Panc1 (cell line): ENCODE measurements around the gene FSTL4. TPM values are rescaled to one million over a fixed set of nuclear protein-coding genes. Genes with fewer than 3 reads are reported as not detected.

Experiments
- ATAC-seq: fragments of 200-7000 bp; cut with Tn5 transposase; 2 replicates; pipeline ENCODE4 v1.9.1; 2020; ENCODE audit warnings: mild to moderate bottlenecking, moderate library complexity
- BruUV-seq: library from RNA; stranded (reverse); fragments of 400-500 nt; replicated peaks from 2 replicates; lab custom pipeline; 2021; lab: Mats Ljungman, UMichigan
- CTCF ChIA-PET: fragments of 300-600 bp; sonication (Branson Sonifier 250); formaldehyde crosslinking; loops from one replicate; lab custom pipeline; 2022; ENCODE audit warnings: antibody characterized with exemption; lab: Charles Lee
- POLR2A ChIA-PET: fragments of 300-600 bp; sonication (Branson Sonifier 250); formaldehyde crosslinking; loops from one replicate; lab custom pipeline; 2022; ENCODE audit warnings: antibody characterized with exemption; lab: Charles Lee
- DNase-seq: peaks from one replicate; pipeline ENCODE4 v3.0.0-alpha.2; 2010; ENCODE audit warnings: low read depth, low spot score
- H3K27ac ChIP-seq: 2 replicates; pipeline ENCODE4 v1.5.1; 2011; ENCODE audit warnings: mild to moderate bottlenecking, low read length, inconsistent platforms
- H3K27me3 ChIP-seq: fragments of 200-500 bp; sonication (Bioruptor generic); 2 replicates; pipeline ENCODE4 v1.6.0; 2014; ENCODE audit warnings: low read length, inconsistent platforms; ENCODE audit not compliant: control insufficient read depth, insufficient read depth
- H3K36me3 ChIP-seq: fragments of 200-500 bp; sonication (Bioruptor generic); 2 replicates; pipeline ENCODE4 v1.5.1; 2014; ENCODE audit warnings: inconsistent platforms, mild to moderate bottlenecking, low read length, moderate library complexity; ENCODE audit not compliant: control insufficient read depth, insufficient read depth
- H3K4me1 ChIP-seq: 2 replicates; pipeline ENCODE4 v1.5.1; 2011; ENCODE audit warnings: inconsistent platforms, mild to moderate bottlenecking, low read length, moderate library complexity; ENCODE audit not compliant: control insufficient read depth, insufficient read depth
- H3K4me3 ChIP-seq, 2 experiments: 2 replicates each; pipeline ENCODE4 v1.5.1; 2011 to 2012; ENCODE audit warnings: low read depth in 2 of 2, low read length in 2 of 2, mild to moderate bottlenecking in 2 of 2, inconsistent platforms in 1 of 2, moderate library complexity in 1 of 2
- H3K9me3 ChIP-seq: fragments of 200-500 bp; sonication (Bioruptor generic); 2 replicates; pipeline ENCODE4 v1.5.1; 2014; ENCODE audit warnings: low read depth, mild to moderate bottlenecking, inconsistent platforms, low read length, moderate library complexity; ENCODE audit not compliant: control insufficient read depth, insufficient read depth
- POLR2AphosphoS5 ChIP-seq: IDR thresholded peaks from 2 replicates; pipeline ENCODE4 v1.6.1; 2012; ENCODE audit warnings: mild to moderate bottlenecking, low read depth, low read length, moderate library complexity
- SIN3A ChIP-seq: IDR thresholded peaks from 2 replicates; pipeline ENCODE4 v1.6.1; 2012; ENCODE audit warnings: low read depth, mild to moderate bottlenecking, low read length, moderate library complexity, borderline replicate concordance; ENCODE audit not compliant: insufficient read depth
- TCF7L2 ChIP-seq: IDR thresholded peaks from 2 replicates; pipeline ENCODE4 v1.6.1; 2011; ENCODE audit warnings: mild to moderate bottlenecking, low read depth, low read length, inconsistent platforms
- in situ Hi-C: cut with HindIII; loops from 2 replicates; pipeline ENCODE4 v1.10.0; 2016; ENCODE audit warnings: low sequenced_read_pairs, low pct_unique_long_range_greater_than_20kb
- intact Hi-C: fragments of 100-400 bp; cut with micrococcal nuclease; formaldehyde crosslinking; loops from one replicate; pipeline ENCODE4 v1.10.0; 2022; ENCODE audit not compliant: unreplicated experiment
- total RNA-seq: library from RNA; stranded (reverse); gene quantifications from one replicate; pipeline ENCODE4 v1.2.1, GENCODE V29; 2021; ENCODE audit not compliant: unreplicated experiment
- TF ChIP-seq, protein P1 (sequence below): fragments of 450-650 bp; IDR thresholded peaks from 2 replicates; pipeline ENCODE4 v1.5.1; 2017; ENCODE audit warnings: mild to moderate bottlenecking
- TF ChIP-seq, protein P2 (sequence below), 2 experiments: IDR thresholded peaks; 2 replicates each; pipeline ENCODE4 v1.6.1; 2011 to 2012; ENCODE audit warnings: low read depth in 2 of 2, control low read depth in 1 of 2, low read length in 1 of 2, mild to moderate bottlenecking in 1 of 2, moderate library complexity in 1 of 2; ENCODE audit not compliant: insufficient read depth in 1 of 2

FSTL4 gene
- total RNA-seq, 1 experiment from 2014 or later: 0.18 TPM

DNA sequence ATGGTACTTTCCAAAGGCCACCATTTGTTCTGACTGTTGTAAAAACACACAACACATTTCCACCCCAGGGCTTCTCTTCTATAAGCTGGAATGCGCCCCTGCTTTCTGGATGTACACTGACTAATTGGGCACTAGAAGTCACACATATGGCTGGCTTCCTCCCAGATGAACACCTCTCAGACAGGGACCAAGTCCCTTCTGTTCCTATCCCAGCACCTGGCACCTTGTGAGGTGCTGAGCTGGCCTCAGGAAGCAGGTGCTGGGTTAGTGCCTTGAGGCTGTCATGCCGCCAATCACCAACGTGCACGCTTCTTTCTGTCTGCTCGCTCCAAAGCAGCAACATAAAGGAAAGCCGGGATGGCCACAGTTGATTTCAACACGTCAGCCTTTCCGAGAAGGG lies 93.2 kb downstream of the FSTL4 start:
- CTCF ChIA-PET: interaction anchor here (0.7 kb wide), 1 partner anchor 362 kb away, joined by 3 read pairs; no protein-coding TSS in a partner anchor
- ATAC-seq: no peak
- DNase-seq: no peak
- H3K36me3 ChIP-seq: no peaks in the 10 kb centered on the region
- TF ChIP-seq TCF7L2 (no peak), SIN3A (no peak), POLR2AphosphoS5 (no peak)
- TF ChIP-seq, protein P1, sequence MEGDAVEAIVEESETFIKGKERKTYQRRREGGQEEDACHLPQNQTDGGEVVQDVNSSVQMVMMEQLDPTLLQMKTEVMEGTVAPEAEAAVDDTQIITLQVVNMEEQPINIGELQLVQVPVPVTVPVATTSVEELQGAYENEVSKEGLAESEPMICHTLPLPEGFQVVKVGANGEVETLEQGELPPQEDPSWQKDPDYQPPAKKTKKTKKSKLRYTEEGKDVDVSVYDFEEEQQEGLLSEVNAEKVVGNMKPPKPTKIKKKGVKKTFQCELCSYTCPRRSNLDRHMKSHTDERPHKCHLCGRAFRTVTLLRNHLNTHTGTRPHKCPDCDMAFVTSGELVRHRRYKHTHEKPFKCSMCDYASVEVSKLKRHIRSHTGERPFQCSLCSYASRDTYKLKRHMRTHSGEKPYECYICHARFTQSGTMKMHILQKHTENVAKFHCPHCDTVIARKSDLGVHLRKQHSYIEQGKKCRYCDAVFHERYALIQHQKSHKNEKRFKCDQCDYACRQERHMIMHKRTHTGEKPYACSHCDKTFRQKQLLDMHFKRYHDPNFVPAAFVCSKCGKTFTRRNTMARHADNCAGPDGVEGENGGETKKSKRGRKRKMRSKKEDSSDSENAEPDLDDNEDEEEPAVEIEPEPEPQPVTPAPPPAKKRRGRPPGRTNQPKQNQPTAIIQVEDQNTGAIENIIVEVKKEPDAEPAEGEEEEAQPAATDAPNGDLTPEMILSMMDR: no peak
- in situ Hi-C loops: no loop called here
- H3K9me3 ChIP-seq: no peaks in the 10 kb centered on the region
- POLR2A ChIA-PET: no interaction called here
- peaks cover 41% of the 10 kb centered on the region for H3K27me3 ChIP-seq
- H3K4me1 ChIP-seq: no peaks in the 10 kb centered on the region
- H3K4me3 ChIP-seq: no peak overlapping the region
- no peak overlapping the region for H3K27ac ChIP-seq
- intact Hi-C loops: no loop called here
- BruUV-seq: no TSS peak

DNA sequence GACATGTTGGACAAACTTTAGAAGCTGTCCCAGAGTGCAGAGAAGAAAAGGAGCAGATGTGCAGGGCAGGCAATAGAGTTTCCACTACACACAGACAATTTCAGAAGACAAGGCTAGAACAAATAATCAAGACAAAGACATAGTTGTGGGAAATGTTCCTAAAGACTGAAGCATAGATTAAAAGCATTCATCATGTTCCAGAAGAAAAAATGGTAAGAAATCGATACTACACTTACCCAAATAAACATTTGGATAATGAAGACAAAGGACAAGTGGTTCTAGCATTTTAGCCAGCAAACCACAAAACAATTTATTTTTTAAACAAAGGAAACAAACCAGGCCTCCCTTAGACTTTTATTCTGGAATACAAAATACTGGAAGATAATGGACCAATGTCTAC lies 97.9 kb downstream of the FSTL4 start:
- in situ Hi-C loops: no loop called here
- intact Hi-C loops: no loop called here
- BruUV-seq: no TSS peak
- peaks cover 18% of the 10 kb centered on the region for H3K27me3 ChIP-seq
- ChIA-PET POLR2A (no interaction called here), CTCF (no interaction called here)
- no peaks in the 10 kb centered on the region for H3K4me1 ChIP-seq
- ATAC-seq (no peak), DNase-seq (no peak)
- no peaks in the 10 kb centered on the region for H3K36me3 ChIP-seq
- TF ChIP-seq TCF7L2 (no peak), POLR2AphosphoS5 (no peak), SIN3A (no peak)
- TF ChIP-seq, protein P2, sequence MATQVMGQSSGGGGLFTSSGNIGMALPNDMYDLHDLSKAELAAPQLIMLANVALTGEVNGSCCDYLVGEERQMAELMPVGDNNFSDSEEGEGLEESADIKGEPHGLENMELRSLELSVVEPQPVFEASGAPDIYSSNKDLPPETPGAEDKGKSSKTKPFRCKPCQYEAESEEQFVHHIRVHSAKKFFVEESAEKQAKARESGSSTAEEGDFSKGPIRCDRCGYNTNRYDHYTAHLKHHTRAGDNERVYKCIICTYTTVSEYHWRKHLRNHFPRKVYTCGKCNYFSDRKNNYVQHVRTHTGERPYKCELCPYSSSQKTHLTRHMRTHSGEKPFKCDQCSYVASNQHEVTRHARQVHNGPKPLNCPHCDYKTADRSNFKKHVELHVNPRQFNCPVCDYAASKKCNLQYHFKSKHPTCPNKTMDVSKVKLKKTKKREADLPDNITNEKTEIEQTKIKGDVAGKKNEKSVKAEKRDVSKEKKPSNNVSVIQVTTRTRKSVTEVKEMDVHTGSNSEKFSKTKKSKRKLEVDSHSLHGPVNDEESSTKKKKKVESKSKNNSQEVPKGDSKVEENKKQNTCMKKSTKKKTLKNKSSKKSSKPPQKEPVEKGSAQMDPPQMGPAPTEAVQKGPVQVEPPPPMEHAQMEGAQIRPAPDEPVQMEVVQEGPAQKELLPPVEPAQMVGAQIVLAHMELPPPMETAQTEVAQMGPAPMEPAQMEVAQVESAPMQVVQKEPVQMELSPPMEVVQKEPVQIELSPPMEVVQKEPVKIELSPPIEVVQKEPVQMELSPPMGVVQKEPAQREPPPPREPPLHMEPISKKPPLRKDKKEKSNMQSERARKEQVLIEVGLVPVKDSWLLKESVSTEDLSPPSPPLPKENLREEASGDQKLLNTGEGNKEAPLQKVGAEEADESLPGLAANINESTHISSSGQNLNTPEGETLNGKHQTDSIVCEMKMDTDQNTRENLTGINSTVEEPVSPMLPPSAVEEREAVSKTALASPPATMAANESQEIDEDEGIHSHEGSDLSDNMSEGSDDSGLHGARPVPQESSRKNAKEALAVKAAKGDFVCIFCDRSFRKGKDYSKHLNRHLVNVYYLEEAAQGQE (IDR thresholded peaks at IDR 0.05; ENCODE audit: insufficient read depth in 1 of 2, low read depth in 2 of 2, low read length in 1 of 2): no peak
- TF ChIP-seq, protein P1: no peak
- H3K27ac ChIP-seq: no peak overlapping the region
- H3K4me3 ChIP-seq: no peak overlapping the region
- no peaks in the 10 kb centered on the region for H3K9me3 ChIP-seq
